ENCODE measurements around the gene DZIP1. TPM values are rescaled to one million over a fixed set of nuclear protein-coding genes. Genes with fewer than 3 reads are reported as not detected.

The DZIP1 gene
- total RNA-seq, 1 experiment from 2014 or later = 31.0 TPM

DNA sequence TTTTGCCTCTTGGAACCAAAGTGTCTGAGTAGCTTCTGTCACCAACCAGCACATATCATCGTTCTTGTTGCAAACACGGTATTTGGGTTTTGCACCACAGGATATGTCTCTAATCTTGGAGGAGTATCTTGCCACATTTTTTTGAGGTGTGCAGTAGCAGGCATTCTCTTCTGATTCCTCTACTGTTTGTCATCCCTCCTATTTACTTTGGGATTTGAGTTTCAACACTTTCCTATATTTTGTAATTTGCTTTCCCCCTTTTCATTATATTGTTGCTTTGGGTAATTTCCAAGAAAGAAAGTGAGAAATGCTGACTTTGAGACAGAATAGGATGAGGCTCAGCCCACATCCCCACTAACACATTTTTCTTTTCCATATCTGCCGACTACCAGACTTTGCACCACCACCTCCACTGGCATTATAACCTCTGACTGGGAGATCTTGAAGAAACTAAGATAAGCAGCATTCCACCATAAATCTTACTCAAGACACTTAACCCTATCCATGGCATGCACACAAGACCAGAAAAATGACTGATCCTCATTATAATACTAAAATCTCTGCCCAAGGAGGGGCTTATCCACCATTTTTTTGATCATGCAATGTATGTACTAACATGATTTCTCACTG lies 12.0 kb upstream of the DZIP1 start:
- Mint-ChIP-seq H3K9me3 (peaks cover 7% of the 10 kb centered on the region), H3K27ac (no peak overlapping the region), H3K4me3 (no peak overlapping the region), H3K4me1 (peaks cover 9% of the 10 kb centered on the region), H3K27me3 (ENCODE audit: low read depth) (peaks cover 4% of the 10 kb centered on the region; the same call in 1 of the 2 replicates), H3K36me3 (no peaks in the 10 kb centered on the region)
- ATAC-seq (no peak), DNase-seq (ENCODE audit: low spot score) (no peak)
- TF ChIP-seq, protein P1, sequence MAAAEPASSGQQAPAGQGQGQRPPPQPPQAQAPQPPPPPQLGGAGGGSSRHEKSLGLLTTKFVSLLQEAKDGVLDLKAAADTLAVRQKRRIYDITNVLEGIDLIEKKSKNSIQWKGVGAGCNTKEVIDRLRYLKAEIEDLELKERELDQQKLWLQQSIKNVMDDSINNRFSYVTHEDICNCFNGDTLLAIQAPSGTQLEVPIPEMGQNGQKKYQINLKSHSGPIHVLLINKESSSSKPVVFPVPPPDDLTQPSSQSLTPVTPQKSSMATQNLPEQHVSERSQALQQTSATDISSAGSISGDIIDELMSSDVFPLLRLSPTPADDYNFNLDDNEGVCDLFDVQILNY (CRISPR knock-in tag; IDR thresholded peaks at IDR 0.05) = no peak
- TF ChIP-seq MYBL2 (CRISPR knock-in tag; IDR thresholded peaks at IDR 0.05) (no peak), ATF1 (CRISPR knock-in tag; IDR thresholded peaks at IDR 0.05) (no peak), MXD4 (CRISPR knock-in tag; IDR thresholded peaks at IDR 0.05; ENCODE audit: borderline replicate concordance) (no peak), TCF7 (CRISPR knock-in tag; IDR thresholded peaks at IDR 0.05; ENCODE audit: low read depth) (no peak), TP53 (CRISPR knock-in tag; IDR thresholded peaks at IDR 0.05) (no peak), FOXP1 (CRISPR knock-in tag; IDR thresholded peaks at IDR 0.05; ENCODE audit: borderline replicate concordance) (no peak), ZNF396 (CRISPR knock-in tag; IDR thresholded peaks at IDR 0.05; ENCODE audit: borderline replicate concordance) (no peak)
- TF ChIP-seq, protein P2, sequence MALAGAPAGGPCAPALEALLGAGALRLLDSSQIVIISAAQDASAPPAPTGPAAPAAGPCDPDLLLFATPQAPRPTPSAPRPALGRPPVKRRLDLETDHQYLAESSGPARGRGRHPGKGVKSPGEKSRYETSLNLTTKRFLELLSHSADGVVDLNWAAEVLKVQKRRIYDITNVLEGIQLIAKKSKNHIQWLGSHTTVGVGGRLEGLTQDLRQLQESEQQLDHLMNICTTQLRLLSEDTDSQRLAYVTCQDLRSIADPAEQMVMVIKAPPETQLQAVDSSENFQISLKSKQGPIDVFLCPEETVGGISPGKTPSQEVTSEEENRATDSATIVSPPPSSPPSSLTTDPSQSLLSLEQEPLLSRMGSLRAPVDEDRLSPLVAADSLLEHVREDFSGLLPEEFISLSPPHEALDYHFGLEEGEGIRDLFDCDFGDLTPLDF (CRISPR knock-in tag; IDR thresholded peaks at IDR 0.05) = no peak
- CTCF ChIA-PET = no interaction called here
- POLR2A ChIA-PET = no interaction called here

DNA sequence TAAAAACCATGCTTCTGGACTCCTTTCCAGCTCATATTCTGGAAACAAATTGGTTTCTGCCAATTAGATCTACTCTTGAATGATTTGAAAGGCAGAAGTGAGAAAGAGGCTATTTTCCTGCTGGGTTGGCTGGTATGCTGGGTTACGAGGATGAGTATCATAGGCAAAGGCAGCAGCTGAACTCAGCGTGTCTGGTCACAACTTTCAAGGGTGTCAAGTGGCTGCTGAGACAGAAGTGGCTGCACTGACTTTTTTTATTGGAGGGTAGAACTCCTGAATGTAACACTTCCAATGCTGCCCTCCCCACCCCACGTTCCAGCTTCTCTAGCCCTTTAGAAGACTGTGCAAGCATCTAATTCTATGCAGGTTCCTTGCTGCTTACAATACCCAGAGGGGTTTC lies 8.3 kb upstream of the DZIP1 start:
- peaks cover 4% of the 10 kb centered on the region; the same call in 1 of the 2 replicates for H3K27me3 Mint-ChIP-seq (ENCODE audit: low read depth)
- DNase-seq (ENCODE audit: low spot score) (no peak), ATAC-seq (no peak)
- H3K27ac Mint-ChIP-seq = no peak overlapping the region
- CTCF ChIA-PET = interaction anchor here (1.3 to 1.6 kb wide), 2 partner anchors 29 to 181 kb away, joined by 4 to 11 read pairs; no protein-coding TSS in a partner anchor
- H3K36me3 Mint-ChIP-seq = 0 out of 2 replicates have a peak, but pooled peaks cover 6% of the 10 kb centered on the region
- no peak overlapping the region for H3K4me3 Mint-ChIP-seq
- peaks cover 9% of the 10 kb centered on the region for H3K4me1 Mint-ChIP-seq
- peaks cover 27% of the 10 kb centered on the region for H3K9me3 Mint-ChIP-seq
- POLR2A ChIA-PET = no interaction called here
- TF ChIP-seq, protein P3, sequence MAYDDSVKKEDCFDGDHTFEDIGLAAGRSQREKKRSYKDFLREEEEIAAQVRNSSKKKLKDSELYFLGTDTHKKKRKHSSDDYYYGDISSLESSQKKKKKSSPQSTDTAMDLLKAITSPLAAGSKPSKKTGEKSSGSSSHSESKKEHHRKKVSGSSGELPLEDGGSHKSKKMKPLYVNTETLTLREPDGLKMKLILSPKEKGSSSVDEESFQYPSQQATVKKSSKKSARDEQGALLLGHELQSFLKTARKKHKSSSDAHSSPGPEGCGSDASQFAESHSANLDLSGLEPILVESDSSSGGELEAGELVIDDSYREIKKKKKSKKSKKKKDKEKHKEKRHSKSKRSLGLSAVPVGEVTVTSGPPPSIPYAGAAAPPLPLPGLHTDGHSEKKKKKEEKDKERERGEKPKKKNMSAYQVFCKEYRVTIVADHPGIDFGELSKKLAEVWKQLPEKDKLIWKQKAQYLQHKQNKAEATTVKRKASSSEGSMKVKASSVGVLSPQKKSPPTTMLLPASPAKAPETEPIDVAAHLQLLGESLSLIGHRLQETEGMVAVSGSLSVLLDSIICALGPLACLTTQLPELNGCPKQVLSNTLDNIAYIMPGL (CRISPR knock-in tag; IDR thresholded peaks at IDR 0.05) = no peak
- TF ChIP-seq, protein P4, sequence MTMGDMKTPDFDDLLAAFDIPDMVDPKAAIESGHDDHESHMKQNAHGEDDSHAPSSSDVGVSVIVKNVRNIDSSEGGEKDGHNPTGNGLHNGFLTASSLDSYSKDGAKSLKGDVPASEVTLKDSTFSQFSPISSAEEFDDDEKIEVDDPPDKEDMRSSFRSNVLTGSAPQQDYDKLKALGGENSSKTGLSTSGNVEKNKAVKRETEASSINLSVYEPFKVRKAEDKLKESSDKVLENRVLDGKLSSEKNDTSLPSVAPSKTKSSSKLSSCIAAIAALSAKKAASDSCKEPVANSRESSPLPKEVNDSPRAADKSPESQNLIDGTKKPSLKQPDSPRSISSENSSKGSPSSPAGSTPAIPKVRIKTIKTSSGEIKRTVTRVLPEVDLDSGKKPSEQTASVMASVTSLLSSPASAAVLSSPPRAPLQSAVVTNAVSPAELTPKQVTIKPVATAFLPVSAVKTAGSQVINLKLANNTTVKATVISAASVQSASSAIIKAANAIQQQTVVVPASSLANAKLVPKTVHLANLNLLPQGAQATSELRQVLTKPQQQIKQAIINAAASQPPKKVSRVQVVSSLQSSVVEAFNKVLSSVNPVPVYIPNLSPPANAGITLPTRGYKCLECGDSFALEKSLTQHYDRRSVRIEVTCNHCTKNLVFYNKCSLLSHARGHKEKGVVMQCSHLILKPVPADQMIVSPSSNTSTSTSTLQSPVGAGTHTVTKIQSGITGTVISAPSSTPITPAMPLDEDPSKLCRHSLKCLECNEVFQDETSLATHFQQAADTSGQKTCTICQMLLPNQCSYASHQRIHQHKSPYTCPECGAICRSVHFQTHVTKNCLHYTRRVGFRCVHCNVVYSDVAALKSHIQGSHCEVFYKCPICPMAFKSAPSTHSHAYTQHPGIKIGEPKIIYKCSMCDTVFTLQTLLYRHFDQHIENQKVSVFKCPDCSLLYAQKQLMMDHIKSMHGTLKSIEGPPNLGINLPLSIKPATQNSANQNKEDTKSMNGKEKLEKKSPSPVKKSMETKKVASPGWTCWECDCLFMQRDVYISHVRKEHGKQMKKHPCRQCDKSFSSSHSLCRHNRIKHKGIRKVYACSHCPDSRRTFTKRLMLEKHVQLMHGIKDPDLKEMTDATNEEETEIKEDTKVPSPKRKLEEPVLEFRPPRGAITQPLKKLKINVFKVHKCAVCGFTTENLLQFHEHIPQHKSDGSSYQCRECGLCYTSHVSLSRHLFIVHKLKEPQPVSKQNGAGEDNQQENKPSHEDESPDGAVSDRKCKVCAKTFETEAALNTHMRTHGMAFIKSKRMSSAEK (CRISPR knock-in tag; IDR thresholded peaks at IDR 0.05; ENCODE audit: borderline replicate concordance) = no peak
- TF ChIP-seq, protein P5, sequence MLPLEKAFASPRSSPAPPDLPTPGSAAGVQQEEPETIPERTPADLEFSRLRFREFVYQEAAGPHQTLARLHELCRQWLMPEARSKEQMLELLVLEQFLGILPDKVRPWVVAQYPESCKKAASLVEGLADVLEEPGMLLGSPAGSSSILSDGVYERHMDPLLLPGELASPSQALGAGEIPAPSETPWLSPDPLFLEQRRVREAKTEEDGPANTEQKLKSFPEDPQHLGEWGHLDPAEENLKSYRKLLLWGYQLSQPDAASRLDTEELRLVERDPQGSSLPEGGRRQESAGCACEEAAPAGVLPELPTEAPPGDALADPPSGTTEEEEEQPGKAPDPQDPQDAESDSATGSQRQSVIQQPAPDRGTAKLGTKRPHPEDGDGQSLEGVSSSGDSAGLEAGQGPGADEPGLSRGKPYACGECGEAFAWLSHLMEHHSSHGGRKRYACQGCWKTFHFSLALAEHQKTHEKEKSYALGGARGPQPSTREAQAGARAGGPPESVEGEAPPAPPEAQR (CRISPR knock-in tag; IDR thresholded peaks at IDR 0.05) = no peak
- TF ChIP-seq NFE2L1 (CRISPR knock-in tag; IDR thresholded peaks at IDR 0.05) = no peak
- TF ChIP-seq, protein P6, sequence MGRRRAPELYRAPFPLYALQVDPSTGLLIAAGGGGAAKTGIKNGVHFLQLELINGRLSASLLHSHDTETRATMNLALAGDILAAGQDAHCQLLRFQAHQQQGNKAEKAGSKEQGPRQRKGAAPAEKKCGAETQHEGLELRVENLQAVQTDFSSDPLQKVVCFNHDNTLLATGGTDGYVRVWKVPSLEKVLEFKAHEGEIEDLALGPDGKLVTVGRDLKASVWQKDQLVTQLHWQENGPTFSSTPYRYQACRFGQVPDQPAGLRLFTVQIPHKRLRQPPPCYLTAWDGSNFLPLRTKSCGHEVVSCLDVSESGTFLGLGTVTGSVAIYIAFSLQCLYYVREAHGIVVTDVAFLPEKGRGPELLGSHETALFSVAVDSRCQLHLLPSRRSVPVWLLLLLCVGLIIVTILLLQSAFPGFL (CRISPR knock-in tag; IDR thresholded peaks at IDR 0.05; ENCODE audit: borderline replicate concordance) = no peak
- TF ChIP-seq NFATC4 (CRISPR knock-in tag; IDR thresholded peaks at IDR 0.05) = no peak
- TF ChIP-seq, protein P7, sequence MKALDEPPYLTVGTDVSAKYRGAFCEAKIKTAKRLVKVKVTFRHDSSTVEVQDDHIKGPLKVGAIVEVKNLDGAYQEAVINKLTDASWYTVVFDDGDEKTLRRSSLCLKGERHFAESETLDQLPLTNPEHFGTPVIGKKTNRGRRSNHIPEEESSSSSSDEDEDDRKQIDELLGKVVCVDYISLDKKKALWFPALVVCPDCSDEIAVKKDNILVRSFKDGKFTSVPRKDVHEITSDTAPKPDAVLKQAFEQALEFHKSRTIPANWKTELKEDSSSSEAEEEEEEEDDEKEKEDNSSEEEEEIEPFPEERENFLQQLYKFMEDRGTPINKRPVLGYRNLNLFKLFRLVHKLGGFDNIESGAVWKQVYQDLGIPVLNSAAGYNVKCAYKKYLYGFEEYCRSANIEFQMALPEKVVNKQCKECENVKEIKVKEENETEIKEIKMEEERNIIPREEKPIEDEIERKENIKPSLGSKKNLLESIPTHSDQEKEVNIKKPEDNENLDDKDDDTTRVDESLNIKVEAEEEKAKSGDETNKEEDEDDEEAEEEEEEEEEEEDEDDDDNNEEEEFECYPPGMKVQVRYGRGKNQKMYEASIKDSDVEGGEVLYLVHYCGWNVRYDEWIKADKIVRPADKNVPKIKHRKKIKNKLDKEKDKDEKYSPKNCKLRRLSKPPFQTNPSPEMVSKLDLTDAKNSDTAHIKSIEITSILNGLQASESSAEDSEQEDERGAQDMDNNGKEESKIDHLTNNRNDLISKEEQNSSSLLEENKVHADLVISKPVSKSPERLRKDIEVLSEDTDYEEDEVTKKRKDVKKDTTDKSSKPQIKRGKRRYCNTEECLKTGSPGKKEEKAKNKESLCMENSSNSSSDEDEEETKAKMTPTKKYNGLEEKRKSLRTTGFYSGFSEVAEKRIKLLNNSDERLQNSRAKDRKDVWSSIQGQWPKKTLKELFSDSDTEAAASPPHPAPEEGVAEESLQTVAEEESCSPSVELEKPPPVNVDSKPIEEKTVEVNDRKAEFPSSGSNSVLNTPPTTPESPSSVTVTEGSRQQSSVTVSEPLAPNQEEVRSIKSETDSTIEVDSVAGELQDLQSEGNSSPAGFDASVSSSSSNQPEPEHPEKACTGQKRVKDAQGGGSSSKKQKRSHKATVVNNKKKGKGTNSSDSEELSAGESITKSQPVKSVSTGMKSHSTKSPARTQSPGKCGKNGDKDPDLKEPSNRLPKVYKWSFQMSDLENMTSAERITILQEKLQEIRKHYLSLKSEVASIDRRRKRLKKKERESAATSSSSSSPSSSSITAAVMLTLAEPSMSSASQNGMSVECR (CRISPR knock-in tag; IDR thresholded peaks at IDR 0.05; ENCODE audit: borderline replicate concordance) = no peak
- TF ChIP-seq, protein P8, sequence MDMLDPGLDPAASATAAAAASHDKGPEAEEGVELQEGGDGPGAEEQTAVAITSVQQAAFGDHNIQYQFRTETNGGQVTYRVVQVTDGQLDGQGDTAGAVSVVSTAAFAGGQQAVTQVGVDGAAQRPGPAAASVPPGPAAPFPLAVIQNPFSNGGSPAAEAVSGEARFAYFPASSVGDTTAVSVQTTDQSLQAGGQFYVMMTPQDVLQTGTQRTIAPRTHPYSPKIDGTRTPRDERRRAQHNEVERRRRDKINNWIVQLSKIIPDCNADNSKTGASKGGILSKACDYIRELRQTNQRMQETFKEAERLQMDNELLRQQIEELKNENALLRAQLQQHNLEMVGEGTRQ (CRISPR knock-in tag; IDR thresholded peaks at IDR 0.05) = no peak
